ENCODE results near the gene CHRNA4.

GRCh38 chr20:63394920-63395455 lies 33.8 kb upstream of the CHRNA4 start:
- TF ChIP-seq CTCF (IDR thresholded peaks at IDR 0.05): no peak
- TF ChIP-seq POLR2A (IDR thresholded peaks at IDR 0.05): no peak
- TF ChIP-seq POLR2AphosphoS5 (IDR thresholded peaks at IDR 0.05): no peak
